HepG2 (cell line): ENCODE results near the gene SYNE1. TPM values are rescaled to one million over a fixed set of nuclear protein-coding genes. Genes with fewer than 3 reads are reported as not detected.

ENCODE experiments used
- FOXP1 ChIP-seq, 2 experiments: fragments of 450-650 bp in 1 of 2; IDR thresholded peaks; 2 replicates each; pipeline ENCODE4 v1.6.1; 2017 to 2018; ENCODE audit warnings: antibody characterized with exemption in 1 of 2
- IRF2 ChIP-seq: IDR thresholded peaks from 2 replicates; pipeline ENCODE4 v1.6.1; 2018; ENCODE audit warnings: missing genetic modification reagents, missing compliant biosample characterization
- PHF21A ChIP-seq: sonication (generic); formaldehyde crosslinking; IDR thresholded peaks from 2 replicates; pipeline ENCODE4 v1.5.0; 2020; ENCODE audit warnings: mild to moderate bottlenecking, missing genetic modification reagents
- POGZ ChIP-seq: sonication (generic); formaldehyde crosslinking; IDR thresholded peaks from 2 replicates; pipeline ENCODE4 v1.4.0; 2020; ENCODE audit warnings: mild to moderate bottlenecking, missing genetic modification reagents
- RCOR2 ChIP-seq: IDR thresholded peaks from 2 replicates; pipeline ENCODE4 v1.6.1; 2016; ENCODE audit warnings: missing biosample characterization, missing genetic modification reagents
- RFXANK ChIP-seq: IDR thresholded peaks from 2 replicates; pipeline ENCODE4 v1.6.1; 2016
- SOX13 ChIP-seq, 3 experiments: fragments of 450-650 bp in 1 of 3; sonication (generic) in 1 of 3; formaldehyde crosslinking in 1 of 3; IDR thresholded peaks in 2 of 3; conservative IDR thresholded peaks in 1 of 3; 2 replicates each; pipeline versions ENCODE4 v1.5.0 to v1.6.1; 2016 to 2020; ENCODE audit warnings: antibody characterized with exemption in 1 of 3, mild to moderate bottlenecking in 1 of 3, missing compliant biosample characterization in 1 of 3, missing genetic modification reagents in 1 of 3, moderate library complexity in 1 of 3
- ZKSCAN8 ChIP-seq: IDR thresholded peaks from 2 replicates; pipeline ENCODE4 v1.6.1; 2016; ENCODE audit warnings: borderline replicate concordance, missing genetic modification reagents, missing compliant biosample characterization
- ZNF232 ChIP-seq: sonication (generic); formaldehyde crosslinking; IDR thresholded peaks from 2 replicates; pipeline ENCODE4 v1.4.0; 2020; ENCODE audit warnings: missing genetic modification reagents, borderline replicate concordance
- ZNF766 ChIP-seq: sonication (generic); formaldehyde crosslinking; IDR thresholded peaks from 2 replicates; pipeline ENCODE4 v1.5.0; 2020; ENCODE audit warnings: missing genetic modification reagents, borderline replicate concordance
- ZNF790 ChIP-seq: sonication (generic); formaldehyde crosslinking; IDR thresholded peaks from 2 replicates; pipeline ENCODE4 v1.8.0; 2022; ENCODE audit warnings: missing genetic modification reagents, mild to moderate bottlenecking, borderline replicate concordance
- polyA plus RNA-seq, 8 experiments: library from polyadenylated mRNA; depleted of rRNA in 3 of 8; stranded (reverse) in 7 of 8; unstranded in 1 of 8; fragments of >200 nt; fragmentation: Illumina TruSeq in 4 of 8; extraction: Trizol in 4 of 8; gene quantifications; 2 replicates each; pipeline versions ENCODE4 v1.2.1 to v1.2.3, GENCODE V29; 2011 to 2016; ENCODE audit warnings: low read depth in 4 of 8, missing spikeins in 1 of 8, mixed read lengths in 1 of 8; ENCODE audit not compliant: insufficient read depth in 1 of 8
- total RNA-seq, 5 experiments: library from RNA; depleted of rRNA; stranded (reverse); fragments of >200 nt; fragmentation: Illumina TruSeq; extraction: Trizol; gene quantifications; 2 replicates each; pipeline ENCODE4 v1.2.3, GENCODE V29; 2016; ENCODE audit warnings: low read depth in 1 of 5
- TF ChIP-seq, protein P1 (sequence below): sonication (generic); formaldehyde crosslinking; IDR thresholded peaks from 2 replicates; pipeline ENCODE4 v1.5.1; 2020; ENCODE audit warnings: mild to moderate bottlenecking, missing genetic modification reagents, borderline replicate concordance
- TF ChIP-seq, protein P2 (sequence below): sonication (generic); formaldehyde crosslinking; IDR thresholded peaks from 2 replicates; pipeline ENCODE4 v1.5.1; 2020; ENCODE audit warnings: missing genetic modification reagents, mild to moderate bottlenecking, borderline replicate concordance
- TF ChIP-seq, protein P3 (sequence below): IDR thresholded peaks from 2 replicates; pipeline ENCODE4 v1.6.1; 2012; ENCODE audit warnings: low read depth, low read length, improper control_type of control experiment
- TF ChIP-seq, protein P4 (sequence below): sonication (generic); formaldehyde crosslinking; IDR thresholded peaks from 2 replicates; pipeline ENCODE4 v1.4.0; 2020; ENCODE audit warnings: mild to moderate bottlenecking, missing genetic modification reagents, borderline replicate concordance

SYNE1 gene
- total and polyA plus RNA-seq, 2 of the 13 experiments (the other 11 are each of a cell fraction or from before 2014, with no cell fraction given), result 5.5 to 15.9 TPM

DNA sequence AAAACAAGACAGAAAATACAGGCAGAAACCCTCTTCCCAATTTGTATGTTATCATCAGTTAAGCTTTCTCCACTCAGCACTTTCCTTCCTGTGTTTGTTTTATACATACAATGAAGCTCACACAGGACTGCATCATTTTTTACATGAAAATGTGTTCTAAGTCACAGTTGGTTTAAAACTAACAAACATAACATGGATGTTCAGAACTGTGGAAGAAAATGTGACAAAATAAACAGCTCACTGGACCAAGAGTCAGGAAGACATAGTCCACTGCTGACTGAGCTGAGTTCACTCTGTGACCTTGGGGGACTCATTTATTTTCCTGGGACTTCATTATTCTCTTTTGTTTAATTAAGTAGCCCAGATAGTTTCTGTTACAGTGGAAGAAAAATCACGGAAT lies 331.5 kb downstream of the SYNE1 start (continued):
- TF ChIP-seq SOX13 (IDR thresholded peaks at IDR 0.05) (no peak), SOX13 (CRISPR knock-in tag; conservative IDR thresholded peaks at IDR 0.05 in 1 of 2, IDR thresholded peaks at IDR 0.05 in 1 of 2) (peak in 1 of 2 experiments; percentile 58; a peak in 2 of 4 replicates), IRF2 (CRISPR knock-in tag) (peak; percentile 36; the same call in 1 of the 2 replicates), RFXANK (CRISPR knock-in tag) (no peak), ZNF232 (no peak), POGZ (CRISPR knock-in tag) (peak; percentile 16; the same call in 1 of the 2 replicates), ZNF766 (no peak), RCOR2 (peak; percentile 53; the same call in 1 of the 2 replicates), ZNF790 (CRISPR knock-in tag) (no peak), FOXP1 (IDR thresholded peaks at IDR 0.05) (no peak), FOXP1 (CRISPR knock-in tag; IDR thresholded peaks at IDR 0.05) (peak; percentile 42; the same call in 1 of the 2 replicates), ZKSCAN8 (CRISPR knock-in tag) (no peak), PHF21A (CRISPR knock-in tag) (no peak)
- TF ChIP-seq, protein P1, sequence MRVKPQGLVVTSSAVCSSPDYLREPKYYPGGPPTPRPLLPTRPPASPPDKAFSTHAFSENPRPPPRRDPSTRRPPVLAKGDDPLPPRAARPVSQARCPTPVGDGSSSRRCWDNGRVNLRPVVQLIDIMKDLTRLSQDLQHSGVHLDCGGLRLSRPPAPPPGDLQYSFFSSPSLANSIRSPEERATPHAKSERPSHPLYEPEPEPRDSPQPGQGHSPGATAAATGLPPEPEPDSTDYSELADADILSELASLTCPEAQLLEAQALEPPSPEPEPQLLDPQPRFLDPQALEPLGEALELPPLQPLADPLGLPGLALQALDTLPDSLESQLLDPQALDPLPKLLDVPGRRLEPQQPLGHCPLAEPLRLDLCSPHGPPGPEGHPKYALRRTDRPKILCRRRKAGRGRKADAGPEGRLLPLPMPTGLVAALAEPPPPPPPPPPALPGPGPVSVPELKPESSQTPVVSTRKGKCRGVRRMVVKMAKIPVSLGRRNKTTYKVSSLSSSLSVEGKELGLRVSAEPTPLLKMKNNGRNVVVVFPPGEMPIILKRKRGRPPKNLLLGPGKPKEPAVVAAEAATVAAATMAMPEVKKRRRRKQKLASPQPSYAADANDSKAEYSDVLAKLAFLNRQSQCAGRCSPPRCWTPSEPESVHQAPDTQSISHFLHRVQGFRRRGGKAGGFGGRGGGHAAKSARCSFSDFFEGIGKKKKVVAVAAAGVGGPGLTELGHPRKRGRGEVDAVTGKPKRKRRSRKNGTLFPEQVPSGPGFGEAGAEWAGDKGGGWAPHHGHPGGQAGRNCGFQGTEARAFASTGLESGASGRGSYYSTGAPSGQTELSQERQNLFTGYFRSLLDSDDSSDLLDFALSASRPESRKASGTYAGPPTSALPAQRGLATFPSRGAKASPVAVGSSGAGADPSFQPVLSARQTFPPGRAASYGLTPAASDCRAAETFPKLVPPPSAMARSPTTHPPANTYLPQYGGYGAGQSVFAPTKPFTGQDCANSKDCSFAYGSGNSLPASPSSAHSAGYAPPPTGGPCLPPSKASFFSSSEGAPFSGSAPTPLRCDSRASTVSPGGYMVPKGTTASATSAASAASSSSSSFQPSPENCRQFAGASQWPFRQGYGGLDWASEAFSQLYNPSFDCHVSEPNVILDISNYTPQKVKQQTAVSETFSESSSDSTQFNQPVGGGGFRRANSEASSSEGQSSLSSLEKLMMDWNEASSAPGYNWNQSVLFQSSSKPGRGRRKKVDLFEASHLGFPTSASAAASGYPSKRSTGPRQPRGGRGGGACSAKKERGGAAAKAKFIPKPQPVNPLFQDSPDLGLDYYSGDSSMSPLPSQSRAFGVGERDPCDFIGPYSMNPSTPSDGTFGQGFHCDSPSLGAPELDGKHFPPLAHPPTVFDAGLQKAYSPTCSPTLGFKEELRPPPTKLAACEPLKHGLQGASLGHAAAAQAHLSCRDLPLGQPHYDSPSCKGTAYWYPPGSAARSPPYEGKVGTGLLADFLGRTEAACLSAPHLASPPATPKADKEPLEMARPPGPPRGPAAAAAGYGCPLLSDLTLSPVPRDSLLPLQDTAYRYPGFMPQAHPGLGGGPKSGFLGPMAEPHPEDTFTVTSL, result peak; percentile 87; the same call in 1 of the 2 replicates
- TF ChIP-seq, protein P2, sequence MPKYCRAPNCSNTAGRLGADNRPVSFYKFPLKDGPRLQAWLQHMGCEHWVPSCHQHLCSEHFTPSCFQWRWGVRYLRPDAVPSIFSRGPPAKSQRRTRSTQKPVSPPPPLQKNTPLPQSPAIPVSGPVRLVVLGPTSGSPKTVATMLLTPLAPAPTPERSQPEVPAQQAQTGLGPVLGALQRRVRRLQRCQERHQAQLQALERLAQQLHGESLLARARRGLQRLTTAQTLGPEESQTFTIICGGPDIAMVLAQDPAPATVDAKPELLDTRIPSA, result no peak
- TF ChIP-seq, protein P3, sequence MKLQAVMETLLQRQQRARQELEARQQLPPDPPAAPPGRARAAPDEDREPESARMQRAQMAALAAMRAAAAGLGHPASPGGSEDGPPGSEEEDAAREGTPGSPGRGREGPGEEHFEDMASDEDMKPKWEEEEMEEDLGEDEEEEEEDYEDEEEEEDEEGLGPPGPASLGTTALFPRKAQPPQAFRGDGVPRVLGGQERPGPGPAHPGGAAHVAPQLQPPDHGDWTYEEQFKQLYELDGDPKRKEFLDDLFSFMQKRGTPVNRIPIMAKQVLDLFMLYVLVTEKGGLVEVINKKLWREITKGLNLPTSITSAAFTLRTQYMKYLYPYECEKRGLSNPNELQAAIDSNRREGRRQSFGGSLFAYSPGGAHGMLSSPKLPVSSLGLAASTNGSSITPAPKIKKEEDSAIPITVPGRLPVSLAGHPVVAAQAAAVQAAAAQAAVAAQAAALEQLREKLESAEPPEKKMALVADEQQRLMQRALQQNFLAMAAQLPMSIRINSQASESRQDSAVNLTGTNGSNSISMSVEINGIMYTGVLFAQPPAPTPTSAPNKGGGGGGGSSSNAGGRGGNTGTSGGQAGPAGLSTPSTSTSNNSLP, result peak; percentile 43; the same call in 1 of the 2 replicates
- TF ChIP-seq, protein P4, sequence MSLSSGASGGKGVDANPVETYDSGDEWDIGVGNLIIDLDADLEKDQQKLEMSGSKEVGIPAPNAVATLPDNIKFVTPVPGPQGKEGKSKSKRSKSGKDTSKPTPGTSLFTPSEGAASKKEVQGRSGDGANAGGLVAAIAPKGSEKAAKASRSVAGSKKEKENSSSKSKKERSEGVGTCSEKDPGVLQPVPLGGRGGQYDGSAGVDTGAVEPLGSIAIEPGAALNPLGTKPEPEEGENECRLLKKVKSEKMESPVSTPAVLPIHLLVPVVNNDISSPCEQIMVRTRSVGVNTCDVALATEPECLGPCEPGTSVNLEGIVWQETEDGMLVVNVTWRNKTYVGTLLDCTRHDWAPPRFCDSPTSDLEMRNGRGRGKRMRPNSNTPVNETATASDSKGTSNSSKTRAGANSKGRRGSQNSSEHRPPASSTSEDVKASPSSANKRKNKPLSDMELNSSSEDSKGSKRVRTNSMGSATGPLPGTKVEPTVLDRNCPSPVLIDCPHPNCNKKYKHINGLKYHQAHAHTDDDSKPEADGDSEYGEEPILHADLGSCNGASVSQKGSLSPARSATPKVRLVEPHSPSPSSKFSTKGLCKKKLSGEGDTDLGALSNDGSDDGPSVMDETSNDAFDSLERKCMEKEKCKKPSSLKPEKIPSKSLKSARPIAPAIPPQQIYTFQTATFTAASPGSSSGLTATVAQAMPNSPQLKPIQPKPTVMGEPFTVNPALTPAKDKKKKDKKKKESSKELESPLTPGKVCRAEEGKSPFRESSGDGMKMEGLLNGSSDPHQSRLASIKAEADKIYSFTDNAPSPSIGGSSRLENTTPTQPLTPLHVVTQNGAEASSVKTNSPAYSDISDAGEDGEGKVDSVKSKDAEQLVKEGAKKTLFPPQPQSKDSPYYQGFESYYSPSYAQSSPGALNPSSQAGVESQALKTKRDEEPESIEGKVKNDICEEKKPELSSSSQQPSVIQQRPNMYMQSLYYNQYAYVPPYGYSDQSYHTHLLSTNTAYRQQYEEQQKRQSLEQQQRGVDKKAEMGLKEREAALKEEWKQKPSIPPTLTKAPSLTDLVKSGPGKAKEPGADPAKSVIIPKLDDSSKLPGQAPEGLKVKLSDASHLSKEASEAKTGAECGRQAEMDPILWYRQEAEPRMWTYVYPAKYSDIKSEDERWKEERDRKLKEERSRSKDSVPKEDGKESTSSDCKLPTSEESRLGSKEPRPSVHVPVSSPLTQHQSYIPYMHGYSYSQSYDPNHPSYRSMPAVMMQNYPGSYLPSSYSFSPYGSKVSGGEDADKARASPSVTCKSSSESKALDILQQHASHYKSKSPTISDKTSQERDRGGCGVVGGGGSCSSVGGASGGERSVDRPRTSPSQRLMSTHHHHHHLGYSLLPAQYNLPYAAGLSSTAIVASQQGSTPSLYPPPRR (CRISPR knock-in tag), result no peak
